ENCODE results near the gene RNASEL. TPM values are rescaled to one million over a fixed set of nuclear protein-coding genes. Genes with fewer than 3 reads are reported as not detected.
A peak's percentile ranks its signal among the peaks of the same experiment; 100 is the strongest.

RNASEL gene
- total and polyA plus RNA-seq, 2 experiments from 2014 or later: 0.87 to 2.2 TPM

DNA sequence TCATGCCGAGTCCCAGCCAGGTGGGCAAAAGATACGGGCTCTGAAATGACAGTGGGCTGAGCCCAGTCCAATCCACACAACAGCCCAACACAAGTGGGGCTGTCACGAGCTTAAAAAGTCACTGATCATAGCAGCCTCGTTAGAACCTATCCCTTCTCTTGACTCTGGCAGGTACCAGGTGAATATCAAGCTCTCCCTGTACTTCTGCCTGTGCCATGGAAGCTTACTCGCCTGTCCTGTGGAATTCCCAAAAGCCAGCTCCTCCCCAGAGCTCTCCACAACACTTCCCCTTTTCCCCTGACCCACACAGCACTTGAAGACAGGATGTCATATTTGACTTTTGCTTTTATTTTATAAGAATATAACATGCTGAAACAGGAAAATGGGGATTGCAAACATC, 9.2 kb upstream of the RNASEL start:
- peaks cover 4% of the 10 kb centered on the region for H3K4me1 ChIP-seq (ENCODE audit: low read depth)
- H3K36me3 ChIP-seq: no peaks in the 10 kb centered on the region
- H3K9me3 ChIP-seq (ENCODE audit: low read depth): no peaks in the 10 kb centered on the region
- TF ChIP-seq, protein P1, sequence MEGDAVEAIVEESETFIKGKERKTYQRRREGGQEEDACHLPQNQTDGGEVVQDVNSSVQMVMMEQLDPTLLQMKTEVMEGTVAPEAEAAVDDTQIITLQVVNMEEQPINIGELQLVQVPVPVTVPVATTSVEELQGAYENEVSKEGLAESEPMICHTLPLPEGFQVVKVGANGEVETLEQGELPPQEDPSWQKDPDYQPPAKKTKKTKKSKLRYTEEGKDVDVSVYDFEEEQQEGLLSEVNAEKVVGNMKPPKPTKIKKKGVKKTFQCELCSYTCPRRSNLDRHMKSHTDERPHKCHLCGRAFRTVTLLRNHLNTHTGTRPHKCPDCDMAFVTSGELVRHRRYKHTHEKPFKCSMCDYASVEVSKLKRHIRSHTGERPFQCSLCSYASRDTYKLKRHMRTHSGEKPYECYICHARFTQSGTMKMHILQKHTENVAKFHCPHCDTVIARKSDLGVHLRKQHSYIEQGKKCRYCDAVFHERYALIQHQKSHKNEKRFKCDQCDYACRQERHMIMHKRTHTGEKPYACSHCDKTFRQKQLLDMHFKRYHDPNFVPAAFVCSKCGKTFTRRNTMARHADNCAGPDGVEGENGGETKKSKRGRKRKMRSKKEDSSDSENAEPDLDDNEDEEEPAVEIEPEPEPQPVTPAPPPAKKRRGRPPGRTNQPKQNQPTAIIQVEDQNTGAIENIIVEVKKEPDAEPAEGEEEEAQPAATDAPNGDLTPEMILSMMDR (IDR thresholded peaks at IDR 0.05; ENCODE audit: low read depth, low read length): no peak
- no peak for DNase-seq (ENCODE audit: low read depth in 1 of 2, low spot score in 1 of 2)
- H3K27me3 ChIP-seq: no peaks in the 10 kb centered on the region
- H3K4me3 ChIP-seq: no peak overlapping the region
- no peak overlapping the region for H3K27ac ChIP-seq

DNA sequence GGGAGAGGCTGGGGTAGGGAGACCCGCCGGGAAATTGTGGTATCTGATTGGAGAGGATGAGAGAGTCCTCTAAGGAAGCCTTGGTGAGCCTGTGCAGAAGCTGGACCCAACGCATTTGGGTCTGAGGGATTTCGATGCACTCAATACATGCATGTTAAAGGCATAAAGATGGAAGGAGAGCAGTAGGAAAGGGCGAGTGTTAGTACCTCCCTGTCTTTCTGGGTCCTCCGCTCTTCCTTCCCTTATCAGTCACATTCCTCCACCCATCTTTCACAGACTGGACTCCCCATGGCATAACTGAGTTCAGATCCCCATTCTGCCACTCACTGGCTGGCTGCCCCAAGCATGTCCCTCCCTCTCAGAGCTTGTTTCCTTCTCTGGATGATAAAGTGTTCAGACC, 7.9 kb upstream of the RNASEL start:
- no peaks in the 10 kb centered on the region for H3K9me3 ChIP-seq (ENCODE audit: low read depth)
- peaks cover 4% of the 10 kb centered on the region for H3K4me1 ChIP-seq (ENCODE audit: low read depth)
- H3K27me3 ChIP-seq: no peaks in the 10 kb centered on the region
- TF ChIP-seq, protein P1 (IDR thresholded peaks at IDR 0.05; ENCODE audit: low read depth, low read length): no peak
- H3K27ac ChIP-seq: no peak overlapping the region
- no peak overlapping the region for H3K4me3 ChIP-seq
- no peaks in the 10 kb centered on the region for H3K36me3 ChIP-seq
- no peak for DNase-seq (ENCODE audit: low read depth in 1 of 2, low spot score in 1 of 2)

DNA sequence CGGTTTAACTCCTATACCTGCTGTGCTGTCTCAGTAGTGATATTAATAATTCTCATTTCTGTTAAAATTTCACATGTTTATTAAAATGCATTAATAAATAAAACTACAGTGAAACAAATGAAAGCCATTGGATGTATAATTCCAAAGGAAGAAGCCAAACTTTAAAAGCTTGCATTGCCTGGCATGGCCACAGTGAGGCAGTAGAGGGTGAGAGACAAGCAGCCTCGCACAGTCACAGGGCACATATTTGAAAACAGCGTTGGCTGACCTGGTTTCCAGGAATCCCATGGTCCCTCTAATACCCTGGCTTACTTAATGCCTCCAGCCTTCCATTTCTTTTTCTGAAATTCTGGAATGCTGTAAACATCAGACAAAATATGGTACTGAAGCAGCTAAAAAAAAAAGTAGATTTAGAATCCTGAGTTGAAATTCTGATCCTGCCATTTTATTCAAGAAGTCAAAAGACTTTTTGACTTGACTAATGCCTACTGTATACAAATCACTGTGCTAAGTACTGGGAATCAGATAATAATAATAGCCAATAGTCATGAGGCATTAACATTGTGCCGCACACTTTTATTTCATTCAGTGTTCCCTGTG, 6.7 kb upstream of the RNASEL start:
- Histone ChIP-seq H3K4me3 (no peak overlapping the region), H3K9me3 (ENCODE audit: low read depth) (no peaks in the 10 kb centered on the region), H3K4me1 (ENCODE audit: low read depth) (no peaks in the 10 kb centered on the region), H3K27ac (no peak overlapping the region), H3K27me3 (no peaks in the 10 kb centered on the region), H3K36me3 (no peaks in the 10 kb centered on the region)
- TF ChIP-seq, protein P1 (IDR thresholded peaks at IDR 0.05; ENCODE audit: low read depth, low read length): peak; percentile 87
- peak; percentile 73 to 83 for DNase-seq (ENCODE audit: low read depth in 1 of 2, low spot score in 1 of 2)

DNA sequence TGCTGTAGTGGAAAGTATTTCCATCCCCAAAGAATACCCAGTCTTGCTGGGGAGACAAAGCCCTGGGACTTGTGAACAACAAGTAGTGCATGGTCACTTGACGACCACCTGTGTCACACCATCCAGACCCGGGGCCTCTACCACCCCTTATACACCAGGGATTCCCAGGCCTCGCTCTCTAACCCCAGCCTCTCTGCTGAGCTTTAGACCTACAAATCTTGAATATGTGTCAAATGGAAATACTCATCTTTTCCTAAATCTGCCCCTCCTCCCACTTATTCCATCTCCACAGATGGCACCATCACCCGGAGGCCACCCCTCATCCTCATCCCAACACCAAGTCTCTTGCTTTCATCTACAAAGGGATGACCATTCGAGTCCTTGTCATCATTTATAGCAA, 875 bp upstream of the RNASEL start:
- no peak for DNase-seq (ENCODE audit: low read depth in 1 of 2, low spot score in 1 of 2)
- Histone ChIP-seq H3K9me3 (ENCODE audit: low read depth) (no peaks in the 10 kb centered on the region), H3K27me3 (no peaks in the 10 kb centered on the region), H3K27ac (no peak overlapping the region), H3K4me1 (ENCODE audit: low read depth) (no peaks in the 10 kb centered on the region), H3K36me3 (no peaks in the 10 kb centered on the region), H3K4me3 (no peak overlapping the region)
- TF ChIP-seq, protein P1 (IDR thresholded peaks at IDR 0.05; ENCODE audit: low read depth, low read length): no peak

DNA sequence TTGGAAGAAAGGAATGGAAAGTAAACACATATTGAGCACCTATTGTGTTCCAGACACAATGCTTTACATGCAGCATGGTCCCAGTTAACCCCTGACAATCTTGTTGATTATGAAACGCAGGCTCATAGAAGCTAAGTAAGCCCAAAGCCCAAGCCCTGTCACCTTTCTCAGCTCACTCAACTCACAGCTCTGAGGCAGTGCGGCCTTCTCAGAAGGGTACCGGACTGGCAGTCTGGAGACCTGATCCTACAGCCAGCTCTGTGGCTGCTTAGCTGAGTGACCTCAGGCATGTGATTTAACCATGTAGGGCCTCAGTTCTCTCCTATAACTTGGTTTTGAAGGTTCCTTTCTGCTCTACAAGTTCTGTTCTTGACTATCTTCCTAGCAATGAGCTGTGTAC, 464 bp upstream of the RNASEL start:
- DNase-seq (ENCODE audit: low read depth in 1 of 2, low spot score in 1 of 2): no peak
- Histone ChIP-seq H3K36me3 (no peaks in the 10 kb centered on the region), H3K4me1 (ENCODE audit: low read depth) (no peaks in the 10 kb centered on the region), H3K27ac (no peak overlapping the region), H3K9me3 (ENCODE audit: low read depth) (no peaks in the 10 kb centered on the region), H3K27me3 (no peaks in the 10 kb centered on the region), H3K4me3 (no peak overlapping the region)
- TF ChIP-seq, protein P1 (IDR thresholded peaks at IDR 0.05; ENCODE audit: low read depth, low read length): no peak
